Fibroblast of the aortic adventitia (primary cell): ENCODE data around the gene SCAPER. TPM values are rescaled to one million over a fixed set of nuclear protein-coding genes. Genes with fewer than 3 reads are reported as not detected.
A peak's percentile ranks its signal among the peaks of the same experiment; 100 is the strongest.

Experiments
- DNase-seq: peaks from one replicate; pipeline ENCODE4 v3.0.0-alpha.2; 2010; ENCODE audit warnings: low read depth
- H3K4me3 ChIP-seq: 2 replicates; pipeline ENCODE4 v1.5.1; 2011; ENCODE audit warnings: low read depth, mild to moderate bottlenecking, control low read depth, low read length, moderate library complexity
- total RNA-seq: library from RNA; depleted of rRNA; stranded (reverse); fragments of >200 nt; gene quantifications from 2 replicates; pipeline ENCODE4 v1.2.3, GENCODE V29; 2012; ENCODE audit warnings: low replicate concordance
- TF ChIP-seq, protein P1 (sequence below): IDR thresholded peaks from 2 replicates; pipeline ENCODE4 v1.5.1; 2011; ENCODE audit warnings: mild to moderate bottlenecking, low read length, control low read depth, inconsistent platforms; ENCODE audit not compliant: insufficient read depth

Gene SCAPER
- total RNA-seq, 1 donor: 16.3 TPM

DNA sequence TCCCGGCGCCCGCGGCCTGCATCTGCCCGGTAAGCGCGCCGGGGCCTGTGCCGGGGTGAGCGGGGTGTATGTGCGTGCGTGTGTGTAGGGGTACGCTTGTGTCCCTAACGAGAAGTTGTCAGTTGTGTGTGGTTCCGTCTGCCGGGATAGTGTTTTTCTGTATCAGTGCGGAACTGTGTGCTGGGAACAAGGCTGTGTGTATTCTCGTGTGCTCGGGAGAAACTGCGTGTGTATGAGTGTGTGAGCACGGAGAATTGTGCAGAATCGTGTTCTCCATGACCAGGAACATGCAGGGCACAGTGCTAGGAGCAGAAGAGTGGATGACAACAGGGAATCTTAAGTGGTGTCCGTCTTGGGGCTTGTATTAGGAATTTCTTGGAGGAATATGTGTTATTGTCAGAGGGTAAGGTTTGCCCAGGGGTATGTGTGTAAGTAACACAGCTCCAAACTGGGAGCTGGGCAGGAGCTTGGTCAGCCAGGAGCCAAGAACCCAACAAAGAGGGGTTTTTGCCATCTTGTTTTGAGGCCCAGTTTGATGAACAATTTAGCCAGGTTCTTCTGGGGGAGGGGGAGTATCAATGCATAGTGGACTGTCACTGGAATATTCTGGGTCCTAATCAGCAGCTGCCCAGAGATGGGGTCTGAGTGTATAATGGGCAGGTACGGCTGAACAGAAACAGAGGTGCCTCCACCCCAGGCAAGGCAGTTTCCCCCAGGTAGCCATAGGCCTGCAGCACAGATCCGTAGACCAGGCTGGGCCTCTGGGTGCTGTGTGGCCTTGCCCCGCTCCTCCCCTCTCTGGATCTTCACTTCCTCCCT, 566.4 kb downstream of the SCAPER start:
- no peak for DNase-seq
- TF ChIP-seq, protein P1, sequence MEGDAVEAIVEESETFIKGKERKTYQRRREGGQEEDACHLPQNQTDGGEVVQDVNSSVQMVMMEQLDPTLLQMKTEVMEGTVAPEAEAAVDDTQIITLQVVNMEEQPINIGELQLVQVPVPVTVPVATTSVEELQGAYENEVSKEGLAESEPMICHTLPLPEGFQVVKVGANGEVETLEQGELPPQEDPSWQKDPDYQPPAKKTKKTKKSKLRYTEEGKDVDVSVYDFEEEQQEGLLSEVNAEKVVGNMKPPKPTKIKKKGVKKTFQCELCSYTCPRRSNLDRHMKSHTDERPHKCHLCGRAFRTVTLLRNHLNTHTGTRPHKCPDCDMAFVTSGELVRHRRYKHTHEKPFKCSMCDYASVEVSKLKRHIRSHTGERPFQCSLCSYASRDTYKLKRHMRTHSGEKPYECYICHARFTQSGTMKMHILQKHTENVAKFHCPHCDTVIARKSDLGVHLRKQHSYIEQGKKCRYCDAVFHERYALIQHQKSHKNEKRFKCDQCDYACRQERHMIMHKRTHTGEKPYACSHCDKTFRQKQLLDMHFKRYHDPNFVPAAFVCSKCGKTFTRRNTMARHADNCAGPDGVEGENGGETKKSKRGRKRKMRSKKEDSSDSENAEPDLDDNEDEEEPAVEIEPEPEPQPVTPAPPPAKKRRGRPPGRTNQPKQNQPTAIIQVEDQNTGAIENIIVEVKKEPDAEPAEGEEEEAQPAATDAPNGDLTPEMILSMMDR: no peak
- no peak overlapping the region for H3K4me3 ChIP-seq

DNA sequence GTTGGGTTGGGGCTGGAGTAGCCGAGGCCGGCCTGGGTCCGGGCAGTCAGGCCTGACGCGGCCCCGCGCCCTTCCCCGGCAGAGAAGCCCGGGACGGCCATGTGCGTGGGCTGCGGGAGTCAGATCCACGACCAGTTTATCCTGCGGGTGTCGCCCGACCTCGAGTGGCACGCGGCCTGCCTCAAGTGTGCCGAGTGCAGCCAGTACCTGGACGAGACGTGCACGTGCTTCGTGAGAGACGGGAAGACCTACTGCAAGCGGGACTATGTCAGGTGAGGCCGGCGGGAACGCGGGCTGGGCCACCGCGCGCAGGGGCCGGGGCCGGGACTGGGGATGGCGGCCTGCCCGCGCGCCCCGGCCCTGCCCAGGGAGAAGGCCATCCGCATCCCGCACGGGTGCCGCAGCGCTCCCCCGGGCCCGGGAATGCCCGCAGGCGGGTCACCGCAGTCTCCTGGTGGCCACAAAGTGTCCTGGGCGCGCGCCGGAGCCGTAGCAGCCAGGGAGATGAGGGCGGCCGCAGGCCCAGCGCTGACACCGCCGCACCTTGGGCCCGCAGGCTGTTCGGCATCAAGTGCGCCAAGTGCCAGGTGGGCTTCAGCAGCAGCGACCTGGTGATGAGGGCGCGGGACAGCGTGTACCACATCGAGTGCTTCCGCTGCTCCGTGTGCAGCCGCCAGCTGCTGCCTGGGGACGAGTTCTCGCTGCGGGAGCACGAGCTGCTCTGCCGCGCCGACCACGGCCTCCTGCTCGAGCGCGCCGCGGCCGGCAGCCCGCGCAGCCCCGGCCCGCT, 567.2 kb downstream of the SCAPER start:
- peak overlapping the region; percentile 37 for H3K4me3 ChIP-seq
- TF ChIP-seq, protein P1: no peak
- DNase-seq: no peak

DNA sequence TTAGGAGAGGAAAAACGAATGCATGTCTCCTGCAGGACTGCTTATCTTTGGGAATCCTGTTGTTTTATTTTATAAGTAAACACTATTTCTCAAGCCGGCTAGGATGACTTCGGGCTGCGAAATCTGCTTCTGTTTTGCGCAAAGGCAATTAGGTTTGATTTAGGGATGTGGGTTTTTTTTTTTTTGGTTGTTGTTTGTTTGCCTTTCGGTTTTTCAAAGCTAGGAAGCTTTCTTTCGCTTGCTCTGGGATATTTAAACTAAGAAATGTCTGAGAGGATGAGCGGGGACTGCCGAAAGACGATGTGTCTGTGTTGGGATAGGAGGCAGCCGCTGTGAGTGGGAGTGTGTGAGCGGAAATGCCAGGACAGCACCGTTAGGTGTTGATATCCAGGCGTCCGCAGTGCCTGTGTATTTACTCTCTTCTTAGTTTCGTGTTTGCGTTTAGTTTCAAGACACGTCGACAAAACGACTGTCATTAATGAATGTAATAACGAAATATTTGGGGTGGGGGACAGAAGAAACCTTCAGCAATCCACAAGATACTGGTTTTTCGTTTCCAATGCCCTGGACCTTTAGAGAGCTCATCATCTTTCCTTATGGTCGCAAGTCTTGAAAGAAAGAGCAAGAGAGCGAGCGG, 568.0 kb downstream of the SCAPER start:
- TF ChIP-seq, protein P1: no peak
- DNase-seq: peak; percentile 26
- H3K4me3 ChIP-seq: peak overlapping the region; percentile 42

DNA sequence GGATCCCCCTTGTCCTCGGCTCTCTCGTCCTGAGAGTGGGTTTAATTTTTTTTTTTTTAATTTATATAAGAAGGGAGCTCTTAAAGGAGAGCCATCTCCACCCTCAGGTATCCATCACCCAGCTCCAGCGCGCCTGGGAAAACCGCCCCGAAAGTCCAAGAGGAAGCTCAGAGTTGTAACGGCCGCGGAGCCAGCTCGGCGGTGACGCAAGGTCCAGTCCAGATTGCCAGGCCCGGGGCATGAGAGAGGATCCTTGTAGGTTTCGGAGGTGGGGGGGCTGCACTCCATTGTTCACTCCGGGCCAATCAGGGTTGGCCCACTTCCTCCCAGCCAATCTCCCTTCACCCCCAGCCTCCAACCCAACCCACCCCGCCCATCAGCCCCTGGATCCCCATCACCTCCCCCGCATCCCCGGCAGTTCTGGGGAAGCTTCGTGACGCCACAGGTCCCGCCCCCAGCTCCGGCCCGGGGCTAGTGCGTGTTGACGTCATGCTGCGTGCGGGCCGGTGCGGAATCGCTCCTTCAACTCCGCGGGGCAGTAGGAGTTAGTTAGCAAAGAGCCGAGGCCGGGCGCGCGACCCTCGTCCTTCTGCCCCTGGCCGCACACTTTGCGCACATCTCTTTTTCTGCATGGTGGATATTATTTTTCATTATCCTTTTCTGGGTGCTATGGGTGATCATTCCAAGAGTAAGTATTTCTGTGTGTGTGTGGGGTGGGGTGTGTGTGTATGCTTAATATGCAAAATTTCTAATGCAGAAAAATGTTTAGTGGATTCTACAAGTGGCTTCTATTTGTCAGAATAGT, 568.7 kb downstream of the SCAPER start, which contains the start of gene ISL2:
ISL2 (plus strand) TSS at position 520 of the 805 bp plus-strand sequence; CDS start at position 631, 111 bp downstream.
- TF ChIP-seq, protein P1: no peak
- peak within 1 kb of the TSS; percentile 44 for H3K4me3 ChIP-seq
- peak; percentile 72 for DNase-seq

DNA sequence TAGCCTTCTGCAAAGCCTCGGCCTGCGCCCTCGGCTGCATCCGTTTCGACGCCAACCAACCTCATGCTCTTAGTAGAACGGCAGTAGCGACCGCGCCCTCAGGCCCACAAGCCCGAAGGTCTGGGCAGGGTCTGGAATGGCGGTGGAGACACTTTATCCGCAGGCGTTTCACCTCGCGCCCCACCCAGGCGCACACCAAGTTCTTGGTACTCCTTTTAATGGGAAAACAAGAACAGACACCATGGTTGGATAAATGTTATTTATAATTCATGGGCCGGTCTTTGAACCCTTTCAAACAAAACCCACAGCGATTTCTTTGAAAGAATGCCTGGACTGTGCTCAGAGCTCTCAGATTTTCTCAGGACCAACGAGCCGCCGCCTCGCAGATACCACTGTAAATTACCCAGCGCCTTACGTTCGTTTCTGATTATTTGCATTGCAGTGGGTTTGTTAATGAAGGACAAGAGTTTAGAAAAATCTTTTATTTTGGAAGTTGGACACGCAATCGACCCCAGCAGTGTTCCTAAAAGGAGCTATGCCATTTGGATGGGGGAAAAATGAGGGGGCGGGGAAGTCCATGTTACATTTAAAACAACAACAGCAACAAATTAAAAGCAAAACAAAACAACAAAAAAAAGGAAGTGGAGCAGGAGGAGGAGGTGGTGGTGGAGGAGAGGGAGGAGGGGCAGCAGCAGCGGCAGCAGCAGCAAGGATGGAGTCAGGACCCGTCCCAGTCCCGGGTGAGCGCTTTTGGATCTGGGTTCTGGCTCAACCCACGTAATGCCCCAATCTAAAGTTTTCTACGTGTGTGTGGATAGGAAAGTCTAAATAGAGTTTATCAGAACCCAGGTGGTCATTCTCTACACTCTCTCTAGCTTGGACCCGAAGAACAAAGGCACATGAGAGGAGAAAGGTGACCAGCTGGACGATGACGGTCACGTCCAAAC, 569.6 kb downstream of the SCAPER start:
- TF ChIP-seq, protein P1: no peak
- peak overlapping the region; percentile 44 for H3K4me3 ChIP-seq
- no peak for DNase-seq
